DOHH2 (cell line): ENCODE data around the gene ITGB5.

Experiments
- CTCF ChIP-seq: fragments of 200-600 bp; sonication (generic); IDR thresholded peaks from one replicate; pipeline ENCODE4 v1.5.1; 2014; ENCODE audit warnings: antibody characterized with exemption, mild to moderate bottlenecking, low read depth, low read length; ENCODE audit not compliant: poor library complexity, severe bottlenecking
- EZH2phosphoT487 ChIP-seq: fragments of 200-600 bp; sonication (generic); IDR thresholded peaks from 2 replicates; pipeline ENCODE4 v1.6.1; 2017; ENCODE audit warnings: borderline replicate concordance, mild to moderate bottlenecking, antibody characterized with exemption, low read length, moderate library complexity, mixed read lengths

DNA sequence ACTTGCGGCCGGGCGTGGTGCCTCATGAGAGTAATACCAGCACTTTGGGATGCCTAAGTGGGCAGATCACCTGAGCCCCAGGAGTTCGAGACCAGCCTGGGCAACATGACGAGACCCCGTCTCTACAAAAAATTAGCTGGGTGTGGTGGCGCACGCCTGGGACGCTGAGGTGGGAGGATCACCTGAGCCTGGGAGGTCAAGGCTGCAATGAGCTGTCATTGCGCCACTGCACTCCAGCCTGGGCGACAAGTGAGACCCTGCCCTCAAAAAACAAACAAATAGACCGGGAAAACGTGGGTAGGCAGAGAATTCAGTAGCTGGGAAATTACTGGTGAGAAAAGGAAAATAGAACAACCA is 156.2 kb downstream of the ITGB5 start:
- TF ChIP-seq CTCF, result no peak
- TF ChIP-seq EZH2phosphoT487, result no peak
